IMR-90 (cell line): ENCODE measurements around the gene SEMA5A. TPM values are rescaled to one million over a fixed set of nuclear protein-coding genes. Genes with fewer than 3 reads are reported as not detected.

Experiments
- ATAC-seq: fragments of 200-7000 bp; cut with Tn5 transposase; 2 replicates; pipeline ENCODE4 v1.9.1; 2020; ENCODE audit warnings: low read depth, mild to moderate bottlenecking, moderate library complexity
- BruUV-seq: library from RNA; stranded (reverse); fragments of 400-500 nt; replicated peaks from 2 replicates; lab custom pipeline; 2021; lab: Mats Ljungman, UMichigan
- CTCF ChIA-PET: fragments of 300-600 bp; formaldehyde crosslinking; extraction: SDS; loops from one replicate; lab custom pipeline; 2021; ENCODE audit warnings: antibody characterized with exemption; lab: Yijun Ruan, JAX
- POLR2A ChIA-PET: fragments of 300-600 bp; sonication (Branson Sonifier 250); formaldehyde crosslinking; loops from one replicate; lab custom pipeline; 2022; ENCODE audit warnings: antibody characterized with exemption; ENCODE audit not compliant: unreplicated experiment; lab: Charles Lee
- DNase-seq: peaks from one replicate; pipeline ENCODE4 v3.0.0; 2013
- H2AFZ ChIP-seq: replicated peaks from 2 replicates; pipeline ENCODE3; 2013; ENCODE audit warnings: low read length, mild to moderate bottlenecking; ENCODE audit not compliant: poor library complexity
- H2AK5ac ChIP-seq: 2 replicates; pipeline ENCODE4 v1.6.1; 2013; ENCODE audit warnings: low read depth, low read length, inconsistent platforms
- H2AK9ac ChIP-seq: replicated peaks from 2 replicates; pipeline ENCODE3; 2013; ENCODE audit warnings: mild to moderate bottlenecking, low read depth, low read length, moderate library complexity; ENCODE audit not compliant: poor library complexity
- H2BK120ac ChIP-seq: 2 replicates; pipeline ENCODE4 v1.6.1; 2013; ENCODE audit warnings: low read depth, low read length, inconsistent platforms
- H2BK15ac ChIP-seq: 3 replicates; pipeline ENCODE4 v1.6.1; 2013; ENCODE audit warnings: low read depth, low read length, inconsistent platforms
- H2BK20ac ChIP-seq: 2 replicates; pipeline ENCODE4 v1.6.1; 2013; ENCODE audit warnings: low read depth, mild to moderate bottlenecking, inconsistent platforms, low read length, moderate library complexity
- H2BK5ac ChIP-seq: 2 replicates; pipeline ENCODE4 v1.6.1; 2013; ENCODE audit warnings: mild to moderate bottlenecking, low read depth, low read length, inconsistent platforms; ENCODE audit not compliant: poor library complexity, severe bottlenecking
- H3K14ac ChIP-seq: replicated peaks from 2 replicates; pipeline ENCODE4 v1.6.1; 2013; ENCODE audit warnings: low read depth, low read length, inconsistent platforms
- H3K18ac ChIP-seq: 2 replicates; pipeline ENCODE4 v1.6.1; 2013; ENCODE audit warnings: low read depth, low read length, control low read depth
- H3K23ac ChIP-seq: 2 replicates; pipeline ENCODE4 v1.6.1; 2013; ENCODE audit warnings: low read depth, low read length, inconsistent platforms
- H3K27ac ChIP-seq: 2 replicates; pipeline ENCODE4 v1.5.1; 2013; ENCODE audit warnings: mild to moderate bottlenecking, control low read depth, low read length; ENCODE audit not compliant: insufficient read depth
- H3K27me3 ChIP-seq: 2 replicates; pipeline ENCODE4 v1.6.1; 2013; ENCODE audit warnings: low read length; ENCODE audit not compliant: control insufficient read depth, insufficient read depth
- H3K36me3 ChIP-seq: 2 replicates; pipeline ENCODE4 v1.6.1; 2013; ENCODE audit warnings: low read length, mixed read lengths; ENCODE audit not compliant: control insufficient read depth, insufficient read depth
- H3K4ac ChIP-seq: 2 replicates; pipeline ENCODE4 v1.6.1; 2013; ENCODE audit warnings: low read depth, low read length, inconsistent platforms
- H3K4me1 ChIP-seq: 2 replicates; pipeline ENCODE4 v1.6.1; 2013; ENCODE audit warnings: low read length, mixed read lengths; ENCODE audit not compliant: control insufficient read depth, insufficient read depth
- H3K4me2 ChIP-seq: 2 replicates; pipeline ENCODE4 v1.6.1; 2013; ENCODE audit warnings: low read depth, mild to moderate bottlenecking, control low read depth, low read length, moderate library complexity
- H3K4me3 ChIP-seq: 2 replicates; pipeline ENCODE4 v1.5.1; 2013; ENCODE audit warnings: low read depth, mild to moderate bottlenecking, control low read depth, low read length, moderate library complexity; ENCODE audit not compliant: insufficient read depth
- H3K56ac ChIP-seq: 2 replicates; pipeline ENCODE4 v1.6.1; 2013; ENCODE audit warnings: low read length, inconsistent platforms; ENCODE audit not compliant: insufficient read depth; ENCODE audit errors: extremely low read depth
- H3K79me1 ChIP-seq, 2 experiments: 2 replicates each; pipeline ENCODE4 v1.6.1; 2013; ENCODE audit warnings: low read length in 2 of 2, inconsistent platforms in 1 of 2, low read depth in 1 of 2
- H3K9ac ChIP-seq: 2 replicates; pipeline ENCODE4 v1.6.1; 2013; ENCODE audit warnings: low read depth, low read length, control low read depth
- H3K9me1 ChIP-seq: 2 replicates; pipeline ENCODE4 v1.6.1; 2013; ENCODE audit warnings: low read length, inconsistent platforms; ENCODE audit not compliant: insufficient read depth
- H3K9me3 ChIP-seq: 2 replicates; pipeline ENCODE4 v1.6.1; 2013; ENCODE audit warnings: low read length; ENCODE audit not compliant: control insufficient read depth, insufficient read depth
- H4K20me1 ChIP-seq: 2 replicates; pipeline ENCODE4 v1.6.1; 2013; ENCODE audit warnings: low read length, inconsistent platforms; ENCODE audit not compliant: insufficient read depth
- H4K5ac ChIP-seq: 2 replicates; pipeline ENCODE4 v1.6.1; 2013; ENCODE audit warnings: mild to moderate bottlenecking, low read depth, low read length, control low read depth
- H4K8ac ChIP-seq, 2 experiments: 2 replicates each; pipeline ENCODE4 v1.6.1; 2013; ENCODE audit warnings: low read depth in 2 of 2, low read length in 2 of 2, control low read depth in 1 of 2, inconsistent platforms in 1 of 2
- H4K91ac ChIP-seq: 2 replicates; pipeline ENCODE4 v1.6.1; 2013; ENCODE audit warnings: low read depth, low read length, inconsistent platforms; ENCODE audit not compliant: insufficient read depth
- CTCF ChIP-seq: conservative IDR thresholded peaks from 2 replicates; pipeline ENCODE4 v1.5.1; 2012; ENCODE audit warnings: mild to moderate bottlenecking, low read depth, low read length, improper control_type of control experiment
- MAZ ChIP-seq: IDR thresholded peaks from 2 replicates; pipeline ENCODE4 v1.6.1; 2012; ENCODE audit warnings: low read depth, mild to moderate bottlenecking, low read length, improper control_type of control experiment, moderate library complexity, borderline replicate concordance
- WGBS, 2 experiments: methylation state at CpG; one replicate each; pipeline versions ENCODE4 v1.1.5 to v1.1.7; 2013; ENCODE audit warnings: missing lambda C conversion rate in 2 of 2; ENCODE audit not compliant: insufficient read length in 1 of 2; ENCODE audit errors: extremely low coverage in 2 of 2; 5-methylcytosine and 5-hydroxymethylcytosine counted together
- dilution Hi-C: fragments of 300-500 bp; cut with HindIII; formaldehyde crosslinking; loops from one replicate; pipeline ENCODE4 v1.14.3; 2018; ENCODE audit warnings: low sequenced_read_pairs; ENCODE audit not compliant: unreplicated experiment
- in situ Hi-C: fragments of 300-500 bp; cut with MboI; formaldehyde crosslinking; loops from 3 replicates; pipeline ENCODE4 v1.14.3; 2019; ENCODE audit warnings: low sequenced_read_pairs, inconsistent platforms, mixed read lengths
- intact Hi-C: fragments of 100-400 bp; cut with micrococcal nuclease; formaldehyde crosslinking; loops from 2 replicates; pipeline ENCODE4 v1.10.0; 2022
- polyA plus RNA-seq, 3 experiments: library from polyadenylated mRNA; depleted of rRNA; stranded (reverse); fragments of >200 nt; gene quantifications; 2 replicates each; pipeline ENCODE4 v1.2.3, GENCODE V29; 2012; ENCODE audit warnings: low replicate concordance in 1 of 3
- total RNA-seq: library from RNA; depleted of rRNA; stranded (reverse); fragments of >200 nt; gene quantifications from 2 replicates; pipeline ENCODE4 v1.2.3, GENCODE V29; 2012

The SEMA5A gene
- total and polyA plus RNA-seq, 2 of the 4 experiments (the other 2 are of a cell fraction): 8.2 to 9.9 TPM

- no peak for ATAC-seq
- H3K4ac ChIP-seq: peak overlapping the region; percentile 68
Observed at GRCh38 chr5:9339206-9339818, 206.6 kb downstream of the SEMA5A start.

More at GRCh38 chr5:9339206-9339818, 206.6 kb downstream of the SEMA5A start:
- intact Hi-C loops (no loop called here), dilution Hi-C loops (no loop called here), in situ Hi-C loops (no loop called here)
- peak overlapping the region; percentile 6 to 53; a peak in 2 of 4 replicates for H4K8ac ChIP-seq
- H3K4me1 ChIP-seq: peaks cover 12% of the 10 kb centered on the region
- peaks cover 9% of the 10 kb centered on the region for H3K9me1 ChIP-seq
- no CpG with 5 or more reads among the region's 3 CpGs for WGBS, 2 experiments
- DNase-seq: no peak
- peak overlapping the region; percentile 72 for H4K91ac ChIP-seq
- no peaks in the 10 kb centered on the region for H3K27me3 ChIP-seq
- H3K56ac ChIP-seq: no peak overlapping the region
- H2AK5ac ChIP-seq: peak overlapping the region; percentile 87
- H4K20me1 ChIP-seq: no peaks in the 10 kb centered on the region
- peak overlapping the region; percentile 46; the same call in 1 of the 2 replicates for H4K5ac ChIP-seq
- no peaks in the 10 kb centered on the region for H3K9me3 ChIP-seq
- H2BK15ac ChIP-seq: 0 out of 3 replicates have a peak overlapping the region, but pooled peaks have one; percentile 9
- TF ChIP-seq CTCF (0 out of 2 replicates have a peak, but pooled peaks have one; percentile 26), MAZ (no peak)
- H3K4me2 ChIP-seq: no peak overlapping the region
- H3K79me1 ChIP-seq: peaks cover 12 to 63% of the 10 kb centered on the region in 2 experiments; a peak in 3 of 4 replicates
- H3K36me3 ChIP-seq: peaks cover 1% of the 10 kb centered on the region; the same call in 1 of the 2 replicates
- peak overlapping the region; percentile 57 for H3K18ac ChIP-seq
- H2BK120ac ChIP-seq: peak overlapping the region; percentile 41; the same call in 1 of the 2 replicates
- H3K23ac ChIP-seq: no peak overlapping the region; the same call in 1 of the 2 replicates
- H2AFZ ChIP-seq: no peak overlapping the region
- ChIA-PET CTCF (interaction anchor here (1.3 kb wide), 1 partner anchor 102 kb away, joined by 4 read pairs; no protein-coding TSS in a partner anchor), POLR2A (no interaction called here)
- H2AK9ac ChIP-seq: no peak overlapping the region
- H3K4me3 ChIP-seq: no peak overlapping the region
- peak overlapping the region; percentile 35 for H2BK20ac ChIP-seq
- no peak overlapping the region for H3K9ac ChIP-seq
- no peak overlapping the region for H3K14ac ChIP-seq
- BruUV-seq: no TSS peak
- H2BK5ac ChIP-seq: peak overlapping the region; percentile 50
- H3K27ac ChIP-seq: peak overlapping the region; percentile 75
